ENCODE data around the gene LRRC74B. TPM values are rescaled to one million over a fixed set of nuclear protein-coding genes. Genes with fewer than 3 reads are reported as not detected.

LRRC74B gene
- total RNA-seq, 1 donor from 2014 or later = not detected

- no peak overlapping the region for H3K4me3 Mint-ChIP-seq (ENCODE audit: unreplicated experiment)
- no peak overlapping the region for H3K27ac ChIP-seq (ENCODE audit: low read depth, low read length)
- TF ChIP-seq CTCF (IDR thresholded peaks at IDR 0.05; ENCODE audit: insufficient read depth, low read depth, low read length) (no peak), EZH2 (IDR thresholded peaks at IDR 0.05; ENCODE audit: insufficient read depth, low read length) (no peak)
- peaks cover 27% of the 10 kb centered on the region for H3K27me3 Mint-ChIP-seq (ENCODE audit: low read depth, unreplicated experiment)
- peaks cover 16% of the 10 kb centered on the region for H3K4me1 Mint-ChIP-seq (ENCODE audit: low read depth, unreplicated experiment)
- no peak overlapping the region for H3K9ac ChIP-seq (ENCODE audit: low read length)
- no peaks in the 10 kb centered on the region for H3K36me3 Mint-ChIP-seq (ENCODE audit: low read depth, unreplicated experiment)
- H3K27ac Mint-ChIP-seq (ENCODE audit: unreplicated experiment) = no peak overlapping the region
- no peak overlapping the region for H3K4me2 ChIP-seq (ENCODE audit: low read length)
- H3K9me3 Mint-ChIP-seq (ENCODE audit: unreplicated experiment) = no peaks in the 10 kb centered on the region
- H3K79me2 ChIP-seq (ENCODE audit: insufficient read depth, low read length) = no peaks in the 10 kb centered on the region
- DNase-seq (ENCODE audit: low read depth) (no peak), FAIRE-seq (no peak)
- peaks cover 10% of the 10 kb centered on the region for H3K4me1 ChIP-seq (ENCODE audit: insufficient read depth, low read length)
- H3K27me3 ChIP-seq (ENCODE audit: insufficient read depth, low read length) = peaks cover 5% of the 10 kb centered on the region
- no peaks in the 10 kb centered on the region for H3K9me3 ChIP-seq (ENCODE audit: insufficient read depth, low read depth, low read length)
- H2AFZ ChIP-seq (ENCODE audit: low read depth, low read length) = no peak overlapping the region
- H4K20me1 ChIP-seq (ENCODE audit: insufficient read depth, low read length) = no peaks in the 10 kb centered on the region
- H3K36me3 ChIP-seq (ENCODE audit: insufficient read depth, low read length) = no peaks in the 10 kb centered on the region
- no peak overlapping the region for H3K4me3 ChIP-seq (ENCODE audit: insufficient read depth, low read depth, low read length)
Measured at GRCh38 chr22:21052715-21053459, 7.1 kb downstream of the LRRC74B start.

GRCh38 chr22:21054046-21054713 is 8.4 kb downstream of the LRRC74B start:
- peaks cover 22% of the 10 kb centered on the region for H3K27me3 Mint-ChIP-seq (ENCODE audit: low read depth, unreplicated experiment)
- no peak overlapping the region for H3K4me3 Mint-ChIP-seq (ENCODE audit: unreplicated experiment)
- Histone ChIP-seq H3K4me2 (ENCODE audit: low read length) (no peak overlapping the region), H3K79me2 (ENCODE audit: insufficient read depth, low read length) (no peaks in the 10 kb centered on the region), H3K9me3 (ENCODE audit: insufficient read depth, low read depth, low read length) (no peaks in the 10 kb centered on the region), H3K36me3 (ENCODE audit: insufficient read depth, low read length) (no peaks in the 10 kb centered on the region), H2AFZ (ENCODE audit: low read depth, low read length) (no peak overlapping the region), H3K27ac (ENCODE audit: low read depth, low read length) (no peak overlapping the region), H3K4me3 (ENCODE audit: insufficient read depth, low read depth, low read length) (no peak overlapping the region), H3K27me3 (ENCODE audit: insufficient read depth, low read length) (peaks cover 5% of the 10 kb centered on the region), H3K9ac (ENCODE audit: low read length) (no peak overlapping the region), H3K4me1 (ENCODE audit: insufficient read depth, low read length) (peaks cover 10% of the 10 kb centered on the region), H4K20me1 (ENCODE audit: insufficient read depth, low read length) (no peaks in the 10 kb centered on the region)
- H3K27ac Mint-ChIP-seq (ENCODE audit: unreplicated experiment) = no peak overlapping the region
- no peak for TF ChIP-seq CTCF (IDR thresholded peaks at IDR 0.05; ENCODE audit: insufficient read depth, low read depth, low read length)
- no peak for TF ChIP-seq EZH2 (IDR thresholded peaks at IDR 0.05; ENCODE audit: insufficient read depth, low read length)
- peaks cover 16% of the 10 kb centered on the region for H3K4me1 Mint-ChIP-seq (ENCODE audit: low read depth, unreplicated experiment)
- H3K36me3 Mint-ChIP-seq (ENCODE audit: low read depth, unreplicated experiment) = no peaks in the 10 kb centered on the region
- H3K9me3 Mint-ChIP-seq (ENCODE audit: unreplicated experiment) = no peaks in the 10 kb centered on the region
- FAIRE-seq = no peak
- DNase-seq (ENCODE audit: low read depth) = no peak
